HUES48 (cell line): ENCODE data around the gene HDAC4.

ENCODE experiments used
- H3K27ac ChIP-seq: one replicate; pipeline ENCODE4 v1.7.0; 2013; ENCODE audit warnings: low read depth, low read length, inconsistent platforms
- H3K27me3 ChIP-seq: 2 replicates; pipeline ENCODE4 v1.6.1; 2013; ENCODE audit warnings: mild to moderate bottlenecking, low read length; ENCODE audit not compliant: control insufficient read depth, insufficient read depth
- H3K36me3 ChIP-seq: 2 replicates; pipeline ENCODE4 v1.6.1; 2013; ENCODE audit warnings: low read length; ENCODE audit not compliant: control insufficient read depth, insufficient read depth
- H3K4me1 ChIP-seq: 2 replicates; pipeline ENCODE4 v1.6.1; 2013; ENCODE audit warnings: mild to moderate bottlenecking, low read length; ENCODE audit not compliant: control insufficient read depth, insufficient read depth
- H3K4me3 ChIP-seq: 2 replicates; pipeline ENCODE4 v1.5.1; 2013; ENCODE audit warnings: mild to moderate bottlenecking, low read depth, low read length
- H3K9ac ChIP-seq: 2 replicates; pipeline ENCODE4 v1.6.1; 2013; ENCODE audit warnings: mild to moderate bottlenecking, low read depth, low read length, moderate library complexity
- H3K9me3 ChIP-seq: 2 replicates; pipeline ENCODE4 v1.6.1; 2013; ENCODE audit warnings: low read length; ENCODE audit not compliant: control insufficient read depth, insufficient read depth

The HDAC4 gene

GRCh38 chr2:239293775-239294430, 106.9 kb downstream of the HDAC4 start:
- Histone ChIP-seq H3K9me3 (no peaks in the 10 kb centered on the region), H3K4me3 (no peak overlapping the region), H3K27me3 (no peaks in the 10 kb centered on the region), H3K9ac (no peak overlapping the region), H3K27ac (no peak overlapping the region), H3K4me1 (peaks cover 68% of the 10 kb centered on the region), H3K36me3 (no peaks in the 10 kb centered on the region)

GRCh38 chr2:239292959-239293774, 107.7 kb downstream of the HDAC4 start:
- Histone ChIP-seq H3K4me1 (peaks cover 72% of the 10 kb centered on the region), H3K27me3 (no peaks in the 10 kb centered on the region), H3K4me3 (no peak overlapping the region), H3K27ac (no peak overlapping the region), H3K9me3 (no peaks in the 10 kb centered on the region), H3K9ac (peak overlapping the region; percentile 9; the same call in 1 of the 2 replicates), H3K36me3 (no peaks in the 10 kb centered on the region)

- Histone ChIP-seq H3K4me3 (no peak overlapping the region), H3K36me3 (no peaks in the 10 kb centered on the region), H3K27ac (peak overlapping the region; percentile 94), H3K4me1 (peaks cover 72% of the 10 kb centered on the region), H3K27me3 (no peaks in the 10 kb centered on the region), H3K9me3 (no peaks in the 10 kb centered on the region), H3K9ac (peak overlapping the region; percentile 81)
These were observed 108.3 kb downstream of the HDAC4 start for GRCh38 chr2:239292531-239292930.

GRCh38 chr2:239291475-239292350, 109.1 kb downstream of the HDAC4 start:
- H3K9me3 ChIP-seq, result no peaks in the 10 kb centered on the region
- no peaks in the 10 kb centered on the region for H3K36me3 ChIP-seq
- peaks cover 66% of the 10 kb centered on the region for H3K4me1 ChIP-seq
- H3K4me3 ChIP-seq, result peak overlapping the region; percentile 36; the same call in 1 of the 2 replicates
- peak overlapping the region; percentile 81 for H3K9ac ChIP-seq
- H3K27me3 ChIP-seq, result no peaks in the 10 kb centered on the region
- H3K27ac ChIP-seq, result peak overlapping the region; percentile 94

- H3K36me3 ChIP-seq, result no peaks in the 10 kb centered on the region
- no peaks in the 10 kb centered on the region for H3K9me3 ChIP-seq
- 0 out of 2 replicates have a peak overlapping the region, but pooled peaks have one; percentile 14 for H3K4me3 ChIP-seq
- H3K9ac ChIP-seq, result peak overlapping the region; percentile 81; the same call in 1 of the 2 replicates
- no peaks in the 10 kb centered on the region for H3K27me3 ChIP-seq
- peaks cover 58% of the 10 kb centered on the region for H3K4me1 ChIP-seq
- H3K27ac ChIP-seq, result peak overlapping the region; percentile 94
These were observed 110.0 kb downstream of the HDAC4 start for GRCh38 chr2:239290618-239291474.

- H3K9me3 ChIP-seq, result no peaks in the 10 kb centered on the region
- no peaks in the 10 kb centered on the region for H3K36me3 ChIP-seq
- no peaks in the 10 kb centered on the region for H3K27me3 ChIP-seq
- H3K4me1 ChIP-seq, result peaks cover 48% of the 10 kb centered on the region
- no peak overlapping the region for H3K27ac ChIP-seq
- H3K4me3 ChIP-seq, result no peak overlapping the region
- H3K9ac ChIP-seq, result no peak overlapping the region
These were observed 111.3 kb downstream of the HDAC4 start for GRCh38 chr2:239289545-239289944.

- H3K4me1 ChIP-seq, result peaks cover 43% of the 10 kb centered on the region
- H3K9ac ChIP-seq, result no peak overlapping the region
- H3K36me3 ChIP-seq, result no peaks in the 10 kb centered on the region
- no peaks in the 10 kb centered on the region for H3K9me3 ChIP-seq
- no peak overlapping the region for H3K27ac ChIP-seq
- no peak overlapping the region for H3K4me3 ChIP-seq
- H3K27me3 ChIP-seq, result no peaks in the 10 kb centered on the region
These were observed 111.8 kb downstream of the HDAC4 start for GRCh38 chr2:239288951-239289511.

GRCh38 chr2:239288237-239288636, 112.6 kb downstream of the HDAC4 start:
- Histone ChIP-seq H3K36me3 (no peaks in the 10 kb centered on the region), H3K27me3 (no peaks in the 10 kb centered on the region), H3K9me3 (no peaks in the 10 kb centered on the region), H3K9ac (no peak overlapping the region), H3K27ac (no peak overlapping the region), H3K4me1 (peaks cover 36% of the 10 kb centered on the region), H3K4me3 (no peak overlapping the region)

- Histone ChIP-seq H3K36me3 (no peaks in the 10 kb centered on the region), H3K4me1 (peaks cover 29% of the 10 kb centered on the region), H3K27me3 (no peaks in the 10 kb centered on the region), H3K4me3 (no peak overlapping the region), H3K27ac (no peak overlapping the region), H3K9ac (no peak overlapping the region), H3K9me3 (no peaks in the 10 kb centered on the region)
These were observed 113.4 kb downstream of the HDAC4 start for GRCh38 chr2:239287461-239287860.

GRCh38 chr2:239286901-239287300, 113.9 kb downstream of the HDAC4 start:
- Histone ChIP-seq H3K4me3 (no peak overlapping the region), H3K9me3 (no peaks in the 10 kb centered on the region), H3K9ac (no peak overlapping the region), H3K27ac (no peak overlapping the region), H3K4me1 (peaks cover 23% of the 10 kb centered on the region), H3K27me3 (no peaks in the 10 kb centered on the region), H3K36me3 (no peaks in the 10 kb centered on the region)
